HG02610 (cell line): ENCODE data around the gene ZNF425.
"Not testable (repeated sequence)": the region's sequence is repeated elsewhere in the genome, so short reads cannot be mapped to it uniquely, and the experiment has no call there.

ENCODE experiments used
- ATAC-seq: cut with Tn5 transposase; IDR thresholded peaks from one replicate; pipeline ENCODE4 v1.9.1; 2021; ENCODE audit warnings: mild to moderate bottlenecking, moderate library complexity; ENCODE audit not compliant: unreplicated experiment

The ZNF425 gene

DNA sequence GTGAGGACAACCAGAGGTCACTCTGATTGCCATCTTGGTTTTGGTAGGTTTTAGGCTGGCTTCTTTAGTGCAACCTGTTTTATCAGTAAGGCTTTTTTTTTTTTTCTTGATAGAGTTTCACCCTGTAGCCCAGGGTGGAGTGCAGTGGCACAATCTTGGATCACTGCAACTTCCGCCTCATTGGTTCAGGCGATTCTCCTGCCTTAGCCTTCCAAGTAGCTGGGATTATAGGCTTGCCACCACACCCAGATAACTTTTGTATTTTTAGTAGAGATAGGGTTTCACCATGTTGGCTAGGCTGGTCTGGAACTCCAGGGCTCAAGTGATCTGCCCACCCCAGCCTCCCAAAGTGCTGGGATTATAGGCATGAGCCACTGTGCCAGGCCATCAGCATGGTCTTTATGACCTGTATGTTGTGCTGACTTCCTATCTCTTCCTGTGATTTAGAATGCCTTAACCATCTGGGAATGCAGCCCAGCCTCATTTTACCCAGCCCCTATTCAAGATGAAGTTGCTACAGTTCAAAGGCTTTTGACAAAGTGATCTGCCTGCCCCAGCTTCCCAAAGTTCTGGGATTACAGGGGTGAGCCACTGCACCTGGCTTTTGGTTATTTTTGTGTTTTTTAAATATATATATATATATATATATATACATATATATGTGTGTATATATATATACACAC, 7.0 kb upstream of the ZNF425 start:
- no peak for ATAC-seq

- no peak for ATAC-seq
These were observed 4.6 kb upstream of the ZNF425 start for GRCh38 chr7:149130572-149131198.

DNA sequence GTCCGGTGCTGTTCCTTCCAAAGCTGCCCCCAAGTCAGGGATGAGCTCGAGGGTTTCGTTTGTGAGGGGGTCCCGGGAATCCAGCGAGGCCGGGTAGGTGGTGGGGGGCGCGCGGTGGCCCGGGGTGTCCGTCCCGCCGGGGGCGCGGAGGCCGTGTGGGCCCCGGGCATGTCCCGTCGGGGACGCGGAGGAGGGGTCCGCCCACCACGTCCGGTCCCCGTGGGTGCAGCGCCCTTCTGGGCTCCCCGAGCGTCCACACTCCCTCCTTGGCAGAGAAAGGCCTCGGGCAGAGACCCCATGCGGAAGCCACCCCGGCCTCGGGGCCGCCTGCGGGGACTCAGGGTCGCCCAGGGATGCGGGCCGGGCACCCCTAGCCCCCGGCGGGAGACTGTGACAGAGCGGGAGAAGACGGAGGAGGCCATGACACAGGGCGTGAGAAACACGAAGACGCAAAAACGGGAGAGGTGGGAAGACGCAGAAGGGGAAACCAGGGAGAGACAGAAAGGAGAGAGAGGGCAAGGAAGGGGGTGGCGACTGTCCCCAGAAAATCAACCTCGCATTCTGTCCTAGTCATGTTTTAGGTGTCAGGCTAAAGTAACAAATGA, 640 bp upstream of the ZNF425 start:
- ATAC-seq = peak; percentile 39

GRCh38 chr7:149125189-149125862, 798 bp downstream of the ZNF425 start:
- no peak for ATAC-seq

DNA sequence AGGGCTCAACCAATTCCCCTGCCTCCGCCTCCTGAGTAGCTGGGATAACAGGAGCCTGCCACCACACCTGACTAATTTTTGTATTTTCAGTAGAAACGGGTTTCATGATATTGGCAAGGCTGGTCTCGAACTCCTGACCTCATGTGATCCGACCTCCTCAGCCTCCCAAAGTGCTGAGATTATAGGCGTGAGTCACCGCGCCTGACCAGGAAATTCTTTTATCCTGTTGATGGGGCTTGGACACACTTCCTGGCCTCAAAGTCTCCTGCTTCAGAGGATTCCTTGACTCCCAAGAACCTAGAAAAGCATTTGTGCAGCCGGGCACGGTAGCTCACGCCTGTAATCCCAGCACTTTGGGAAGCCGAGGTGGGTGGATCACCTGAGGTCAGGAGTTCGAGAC, 16.2 kb downstream of the ZNF425 start:
- ATAC-seq = no peak

GRCh38 chr7:149104749-149105148, 21.4 kb downstream of the ZNF425 start:
- ATAC-seq = no peak

- no peak for ATAC-seq
These were observed 21.9 kb downstream of the ZNF425 start for GRCh38 chr7:149104214-149104613.

GRCh38 chr7:149103424-149103823, 22.7 kb downstream of the ZNF425 start:
- ATAC-seq = no peak

GRCh38 chr7:149102666-149103065, 23.5 kb downstream of the ZNF425 start:
- no peak for ATAC-seq

- ATAC-seq = no peak
These were observed 25.3 kb downstream of the ZNF425 start for GRCh38 chr7:149100821-149101220.

- ATAC-seq = no peak
These were observed 27.1 kb downstream of the ZNF425 start for GRCh38 chr7:149099058-149099457.

- ATAC-seq = no peak
These were observed 29.0 kb downstream of the ZNF425 start for GRCh38 chr7:149097088-149097487.

DNA sequence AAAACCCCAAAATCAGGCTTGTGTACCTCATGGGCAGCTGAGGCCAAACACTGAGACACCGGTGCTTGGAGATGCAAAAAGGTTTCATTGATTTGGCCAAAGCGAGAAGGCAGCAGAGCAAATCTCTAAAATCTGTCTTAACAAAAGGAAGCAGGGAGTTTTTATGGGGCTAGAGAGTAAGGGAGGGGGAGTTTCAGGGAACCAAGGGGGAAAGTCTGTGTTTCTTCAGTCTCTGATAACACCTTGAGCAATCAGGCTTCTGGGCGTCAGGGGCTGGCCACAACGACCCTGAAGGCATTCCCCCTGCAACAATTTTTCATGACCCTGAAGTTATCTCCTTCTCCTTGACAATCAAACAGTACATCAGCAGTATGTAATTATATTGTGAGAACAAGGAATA, 32.9 kb downstream of the ZNF425 start:
- no peak for ATAC-seq

DNA sequence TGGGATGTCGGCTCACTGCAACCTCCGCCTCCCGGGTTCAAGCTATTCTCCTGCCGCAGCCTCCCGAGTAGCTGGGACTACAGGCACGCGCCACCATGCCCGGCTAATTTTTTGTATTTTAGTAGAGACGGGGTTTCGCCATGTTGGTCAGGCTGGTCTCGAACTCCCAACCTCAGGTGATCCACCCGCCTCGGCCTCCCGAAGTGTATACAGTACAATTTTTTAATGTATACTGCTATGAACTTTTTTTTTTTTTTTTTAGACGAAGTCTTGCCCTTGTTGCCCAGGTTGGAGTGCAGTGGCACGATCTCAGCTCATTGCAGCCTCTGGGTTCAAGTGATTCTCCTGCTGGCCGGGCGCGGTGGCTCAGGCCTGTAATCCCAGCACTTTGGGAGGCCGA, 33.9 kb downstream of the ZNF425 start:
- ATAC-seq = not testable (repeated sequence)

DNA sequence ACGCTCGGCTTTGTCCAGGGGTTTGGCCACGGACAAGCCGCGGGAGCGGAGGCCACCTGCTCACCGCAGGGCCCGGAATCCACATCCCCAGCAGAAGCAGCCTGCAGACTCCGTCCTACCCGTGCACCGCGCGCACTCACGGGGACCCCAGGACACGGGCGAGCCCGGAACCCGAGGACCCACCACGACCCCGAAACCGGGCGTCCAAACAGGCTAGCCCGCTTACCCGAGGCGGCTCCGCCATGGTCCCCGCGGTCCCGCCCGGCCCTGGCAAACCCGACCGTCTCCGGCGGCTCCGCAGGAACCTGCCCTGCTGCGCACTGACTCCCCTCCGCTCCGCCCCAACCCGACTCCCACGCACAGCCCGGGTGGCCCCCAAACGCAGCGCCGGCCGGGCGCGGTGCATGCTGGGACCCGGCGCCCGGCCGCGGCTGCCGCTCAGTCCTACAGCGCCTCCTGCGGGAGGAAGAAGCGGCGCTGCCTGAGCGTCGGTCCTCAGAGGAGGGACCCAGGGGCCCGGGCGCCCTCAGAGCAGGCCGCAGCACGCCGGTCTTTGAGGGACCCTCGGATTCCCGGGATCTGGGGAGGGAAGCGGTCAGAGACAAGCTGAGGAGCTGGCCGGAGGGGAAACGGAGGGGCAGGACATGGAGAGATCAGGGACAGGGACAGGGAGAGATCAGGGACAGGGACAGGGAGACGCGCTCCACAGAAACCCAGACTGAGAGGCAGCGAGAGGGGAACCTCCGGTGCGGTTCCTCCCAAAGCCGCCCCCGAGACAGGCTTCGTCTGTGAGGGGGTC, 35.5 kb downstream of the ZNF425 start, which contains the start of gene ZNF786:
TSS of gene ZNF786 (minus strand) at position 322 of the 799 bp plus-strand sequence. CDS start at position 244, 78 bp downstream.
- ATAC-seq = peak; percentile 88

GRCh38 chr7:149087376-149087775, 38.7 kb downstream of the ZNF425 start:
- no peak for ATAC-seq

GRCh38 chr7:149085866-149086265, 40.3 kb downstream of the ZNF425 start:
- no peak for ATAC-seq

DNA sequence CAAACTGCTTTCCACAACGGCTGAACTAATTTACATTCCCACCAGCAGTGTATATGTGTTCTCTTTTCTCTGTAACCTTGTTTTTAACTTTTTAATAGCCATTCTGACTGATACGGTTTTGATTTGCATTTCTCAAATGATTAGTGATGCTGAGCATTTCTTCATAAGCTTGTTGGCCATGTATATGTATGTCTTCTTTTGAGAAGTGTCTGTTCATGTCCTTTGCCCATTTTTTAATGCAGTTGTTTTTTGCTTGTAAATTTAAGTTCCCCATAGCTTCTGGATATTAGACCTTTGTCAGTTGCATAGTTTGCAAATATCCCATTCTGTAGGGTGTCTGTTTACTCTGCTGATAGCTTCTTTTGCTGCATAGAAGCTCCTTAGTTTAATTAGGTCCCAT, 41.7 kb downstream of the ZNF425 start:
- ATAC-seq = no peak

- ATAC-seq = no peak
These were observed 44.2 kb downstream of the ZNF425 start for GRCh38 chr7:149081914-149082313.

DNA sequence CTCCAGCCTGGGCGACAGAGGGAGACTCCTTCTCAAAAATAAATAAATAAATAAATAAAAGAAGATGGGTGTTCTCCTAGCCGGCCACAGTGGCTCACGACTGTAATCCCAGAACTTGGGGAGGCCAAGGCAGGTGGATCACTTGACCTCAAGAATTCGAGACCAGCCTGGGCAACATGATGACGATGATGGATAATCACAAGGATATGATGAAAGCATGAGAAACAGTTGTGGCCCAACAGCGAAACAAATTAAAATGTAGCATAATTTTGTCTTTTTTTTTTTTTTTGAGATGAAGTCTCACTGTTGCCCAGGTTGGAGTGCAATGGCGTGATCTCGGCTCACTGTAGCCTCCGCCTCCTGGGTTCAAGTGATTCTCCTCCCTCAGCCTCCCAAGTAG, 48.5 kb downstream of the ZNF425 start:
- no peak for ATAC-seq

DNA sequence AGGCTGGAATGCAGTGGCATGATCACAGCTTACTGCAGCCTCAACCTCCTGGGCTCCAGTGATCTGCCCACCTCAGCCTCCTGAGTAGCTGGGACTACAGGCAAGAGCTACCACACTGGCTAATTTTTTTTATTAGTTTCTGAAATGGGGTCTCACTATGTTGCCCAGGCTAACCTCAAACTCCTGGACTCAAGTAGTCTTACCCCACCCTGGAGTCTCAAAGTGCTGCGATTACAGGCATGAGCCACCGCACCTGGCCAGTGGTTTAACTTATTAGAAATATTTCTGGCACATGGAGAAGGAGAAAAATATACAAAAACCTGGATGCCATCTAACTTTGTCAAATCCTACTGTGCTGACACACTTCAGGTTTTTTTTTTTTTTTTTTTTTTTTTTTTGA, 50.8 kb downstream of the ZNF425 start:
- ATAC-seq = no peak
